ENCODE data around the gene GSTA1.
A peak's percentile ranks its signal among the peaks of the same experiment; 100 is the strongest.
"Not testable (repeated sequence)": the region's sequence is repeated elsewhere in the genome, so short reads cannot be mapped to it uniquely, and the experiment has no call there.

The GSTA1 gene

DNA sequence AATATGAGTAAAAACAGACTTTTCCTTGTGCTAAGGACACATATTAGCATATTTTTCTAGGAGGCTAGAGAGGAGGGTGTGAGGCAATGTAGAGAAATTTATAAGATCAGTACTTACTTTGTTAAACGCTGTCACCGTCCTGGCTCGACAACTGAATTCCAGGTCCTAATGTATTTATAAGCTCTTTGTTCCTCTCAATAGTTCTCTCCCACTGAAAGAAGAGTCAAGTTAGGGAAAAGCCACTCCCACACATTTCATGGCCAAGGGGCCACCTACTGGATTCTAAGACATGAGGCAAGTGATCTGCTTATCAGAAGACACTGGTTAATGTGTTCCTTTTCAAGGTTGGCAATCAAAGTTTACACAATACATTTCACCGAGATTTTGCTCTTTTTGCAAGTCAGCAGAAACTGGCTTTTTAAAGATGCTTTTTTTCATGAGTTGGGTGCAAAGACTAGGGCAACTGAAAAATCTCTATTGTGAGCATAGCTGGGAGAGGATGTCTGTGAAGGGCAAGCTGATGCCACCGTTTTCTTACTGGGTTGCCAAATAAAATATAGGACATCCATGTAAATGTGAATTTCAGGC lies at the start of gene GSTA1:
Gene GSTA1, minus strand, starts transcription at position 149 of the 588 bp plus-strand sequence. CDS start 4,549 bp downstream, outside the sequence.
- DNase-seq (ENCODE audit: low read depth, low spot score): not testable (repeated sequence)

DNA sequence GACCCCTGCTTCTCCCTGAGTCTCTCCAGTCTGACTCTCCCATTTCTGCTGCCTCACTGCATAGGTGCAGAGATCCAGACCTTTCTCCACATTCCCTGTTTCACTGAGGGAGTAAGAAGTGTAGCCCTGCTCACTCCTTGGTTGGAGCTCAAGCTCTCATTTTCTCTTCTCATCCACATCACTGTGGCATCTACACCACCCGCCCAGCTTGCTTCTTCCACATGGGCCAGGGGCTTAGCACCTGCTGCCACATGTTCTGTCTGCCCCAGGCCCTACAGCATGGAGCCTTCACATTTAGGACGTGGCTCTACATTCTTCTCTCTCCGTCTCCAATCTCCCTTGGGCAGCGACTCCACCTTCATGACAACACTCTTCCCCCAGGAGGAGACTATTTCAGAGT lies 45.5 kb upstream of the GSTA1 start:
- no peak for DNase-seq (ENCODE audit: low read depth, low spot score)

DNA sequence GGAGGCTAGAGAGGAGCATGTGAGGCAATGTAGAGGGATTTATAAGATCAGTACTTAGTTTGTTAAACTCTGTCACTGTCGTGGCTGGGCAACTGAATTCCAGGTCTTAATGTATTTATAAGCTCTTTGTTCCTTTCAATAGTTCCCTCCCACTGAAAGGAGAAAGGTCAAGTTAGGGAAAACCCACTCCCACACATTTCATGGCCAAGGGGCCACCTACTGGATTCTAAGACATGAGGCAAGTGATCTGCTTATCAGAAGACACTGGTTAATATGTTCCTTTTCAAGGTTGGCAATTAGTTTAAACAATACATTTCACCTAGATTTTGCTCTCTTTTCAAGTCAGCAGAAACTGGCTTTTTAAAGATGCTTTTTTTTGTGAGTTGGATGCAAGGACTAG lies 42.4 kb upstream of the GSTA1 start:
- no peak for DNase-seq (ENCODE audit: low read depth, low spot score)

DNA sequence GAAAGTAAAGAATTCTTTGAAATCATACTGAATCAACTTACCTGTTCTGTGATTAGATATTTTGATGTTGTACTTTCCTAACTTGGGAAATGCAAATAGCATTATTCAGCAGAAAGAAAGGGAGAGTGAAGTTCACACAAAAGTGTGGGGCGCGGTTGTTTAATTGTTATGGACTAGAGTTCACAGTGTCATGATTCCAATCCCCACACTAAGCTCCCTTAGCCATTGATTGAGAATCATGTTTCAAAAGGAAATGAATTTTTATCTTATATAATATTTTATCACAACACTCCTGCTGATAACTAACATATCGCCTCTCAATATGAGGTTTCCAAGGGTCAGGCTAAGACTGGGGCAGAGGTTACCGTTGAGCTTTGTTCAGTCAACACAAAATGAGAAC lies 40.0 kb upstream of the GSTA1 start:
- DNase-seq (ENCODE audit: low read depth, low spot score): no peak

DNA sequence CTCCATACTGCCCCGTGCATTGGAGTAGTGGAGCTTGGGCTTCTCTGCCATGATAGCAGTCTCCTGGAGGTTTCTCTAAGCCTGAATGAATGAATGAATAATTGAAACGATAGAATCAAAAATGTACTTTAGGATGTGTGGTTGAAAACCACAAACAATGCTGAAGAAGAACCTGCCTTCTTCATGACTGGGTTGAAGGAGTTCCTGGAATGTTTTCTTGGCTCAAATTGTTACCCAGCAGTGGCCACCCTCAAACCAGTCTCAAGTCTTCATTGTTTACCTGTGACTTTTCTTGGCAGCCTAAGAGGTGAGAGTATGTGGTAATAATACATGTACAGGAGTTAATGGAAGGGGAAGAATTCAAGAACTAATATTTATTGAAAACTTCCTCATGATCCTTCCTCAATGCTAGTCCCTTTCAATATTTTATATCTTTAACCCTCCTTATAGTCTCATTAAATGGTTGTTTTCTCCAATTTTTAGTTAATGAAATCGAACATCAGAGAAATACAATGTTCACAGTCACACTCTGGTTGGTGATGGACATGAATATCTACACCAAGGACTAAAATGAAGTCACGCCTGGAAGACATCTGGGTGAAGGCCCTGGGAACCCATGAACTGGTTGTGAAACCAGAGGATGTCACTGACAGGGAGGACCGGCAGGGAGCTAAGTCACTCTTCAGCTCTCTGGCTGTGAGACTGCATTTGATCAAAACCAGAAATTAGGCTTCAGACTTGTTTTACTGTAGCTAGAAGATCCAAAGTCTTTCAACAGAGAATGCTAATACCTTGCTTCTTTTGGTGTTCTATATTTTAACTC lies 37.4 kb upstream of the GSTA1 start, which contains the start of gene GSTA5:
Gene GSTA5, minus strand, starts transcription at position 51 of the 823 bp plus-strand sequence.
- no peak for DNase-seq (ENCODE audit: low read depth, low spot score)

DNA sequence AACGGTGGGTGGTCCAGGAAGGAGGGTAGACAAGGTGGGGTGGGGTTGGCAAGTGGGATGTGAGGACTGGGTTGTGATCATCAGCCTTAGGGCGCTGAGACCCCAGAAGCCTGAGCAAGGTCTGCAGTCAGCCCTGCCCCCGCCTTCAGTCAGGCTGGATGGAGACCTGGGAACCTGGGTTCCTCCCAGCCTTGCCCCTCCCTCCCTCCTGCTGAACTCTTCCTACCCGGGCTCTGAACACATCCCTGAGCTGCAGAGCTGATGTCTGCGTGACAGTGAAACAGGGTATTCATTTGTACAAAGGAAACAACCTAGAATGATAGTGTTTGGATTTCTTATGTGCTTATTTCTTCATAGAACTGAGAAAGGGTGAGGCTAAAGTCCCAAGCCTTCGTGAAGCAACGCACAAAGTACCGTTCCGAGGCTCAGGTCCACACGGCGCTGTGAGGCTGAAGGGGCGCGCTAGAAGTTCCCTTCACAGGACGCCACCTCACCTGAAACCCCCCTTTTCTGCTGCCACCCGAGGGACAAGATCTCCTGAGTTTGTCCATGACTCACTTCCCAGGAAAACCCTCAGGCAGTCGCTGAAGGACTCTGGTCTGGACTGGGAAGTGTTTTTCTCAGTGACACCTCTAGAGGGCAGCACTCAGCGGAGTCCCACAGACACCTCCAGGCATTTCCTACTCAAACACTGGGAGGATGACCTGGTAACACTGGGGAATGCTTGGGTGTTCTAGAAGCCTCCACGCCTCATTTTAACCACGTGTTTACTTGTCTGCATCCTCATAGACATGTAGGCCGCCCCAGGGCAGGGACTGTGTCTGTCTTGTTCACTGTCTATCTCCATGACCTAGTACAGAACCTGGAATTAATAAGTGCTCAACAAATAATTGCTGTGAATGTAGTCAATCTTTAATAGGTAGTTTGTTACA lies 35.8 kb upstream of the GSTA1 start:
- no peak for DNase-seq (ENCODE audit: low read depth, low spot score)

DNA sequence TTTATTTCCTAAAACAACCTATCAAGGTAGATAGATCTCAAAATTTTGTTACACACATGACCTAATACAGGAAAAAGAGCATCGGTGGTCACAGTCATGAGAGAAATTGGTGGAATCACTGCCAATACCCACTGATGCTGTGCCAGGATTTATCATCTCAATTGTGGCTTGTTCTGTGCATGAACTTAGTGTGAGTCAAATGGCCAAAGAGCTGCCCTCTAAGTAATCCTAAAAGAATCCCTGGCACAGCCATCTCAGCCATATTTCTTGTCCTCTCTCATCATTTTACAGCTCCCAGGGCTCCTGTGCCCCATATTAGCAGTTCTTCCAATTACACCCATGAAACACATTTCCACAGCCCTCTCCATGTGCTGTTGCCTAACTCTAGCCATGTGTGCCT lies 30.9 kb upstream of the GSTA1 start:
- DNase-seq (ENCODE audit: low read depth, low spot score): no peak

DNA sequence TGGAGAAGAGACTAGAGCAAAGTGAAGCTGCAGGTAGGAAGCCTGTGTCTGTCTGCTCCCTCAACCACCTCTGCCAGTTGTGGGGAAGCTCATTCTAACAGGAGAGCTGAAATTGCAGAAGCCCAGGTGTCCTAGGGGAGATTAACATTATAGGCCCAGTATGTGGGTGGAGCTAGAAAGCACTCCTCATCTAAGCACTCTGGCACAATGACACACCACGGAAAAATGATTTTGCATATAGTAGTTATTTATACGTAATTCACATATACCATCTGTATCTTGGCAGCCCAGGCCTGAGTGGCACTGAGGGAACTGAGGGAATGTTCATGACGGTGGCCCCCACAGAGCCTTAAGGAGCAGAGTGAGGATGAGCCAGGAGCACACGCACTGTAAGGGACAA lies 27.3 kb upstream of the GSTA1 start:
- not testable (repeated sequence) for DNase-seq (ENCODE audit: low read depth, low spot score)

DNA sequence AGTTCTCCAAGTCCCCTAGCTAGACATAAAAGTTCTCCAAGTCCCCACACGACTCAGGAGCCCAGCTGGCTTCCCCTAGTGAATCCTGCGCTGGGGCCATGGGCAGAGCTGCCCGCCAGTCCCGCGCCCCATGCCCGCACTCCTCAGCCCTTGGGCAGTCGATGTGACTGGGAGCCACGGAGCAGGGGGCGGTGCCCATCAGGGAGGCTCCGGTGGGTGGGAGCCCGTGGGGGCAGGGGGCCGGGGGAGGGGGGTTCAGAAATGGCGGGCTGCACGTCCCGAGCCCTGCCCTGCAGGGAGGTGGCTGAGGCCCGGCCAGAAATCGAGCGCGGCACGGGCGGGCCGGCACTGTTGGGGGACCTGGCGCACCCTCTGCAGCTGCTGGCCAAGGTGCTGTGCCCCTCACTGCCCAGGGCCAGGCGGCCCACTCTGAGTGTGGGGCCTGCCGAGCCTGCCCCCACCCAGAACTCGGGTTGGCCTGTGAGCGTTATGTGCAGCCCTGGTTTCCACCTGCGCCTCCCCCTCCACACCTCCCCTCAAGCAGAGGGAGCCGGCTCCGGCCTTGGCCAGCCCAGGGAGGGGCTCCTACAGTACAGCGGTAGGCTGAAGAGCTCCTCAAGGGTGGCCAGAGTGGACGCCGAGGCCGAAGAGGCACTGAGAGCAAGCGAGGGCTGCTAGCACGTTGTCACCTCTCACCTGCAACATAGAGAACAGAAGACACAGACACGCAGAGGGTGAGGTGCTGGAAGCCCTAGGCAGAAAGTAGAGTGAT lies 25.6 kb upstream of the GSTA1 start:
- DNase-seq (ENCODE audit: low read depth, low spot score): no peak

DNA sequence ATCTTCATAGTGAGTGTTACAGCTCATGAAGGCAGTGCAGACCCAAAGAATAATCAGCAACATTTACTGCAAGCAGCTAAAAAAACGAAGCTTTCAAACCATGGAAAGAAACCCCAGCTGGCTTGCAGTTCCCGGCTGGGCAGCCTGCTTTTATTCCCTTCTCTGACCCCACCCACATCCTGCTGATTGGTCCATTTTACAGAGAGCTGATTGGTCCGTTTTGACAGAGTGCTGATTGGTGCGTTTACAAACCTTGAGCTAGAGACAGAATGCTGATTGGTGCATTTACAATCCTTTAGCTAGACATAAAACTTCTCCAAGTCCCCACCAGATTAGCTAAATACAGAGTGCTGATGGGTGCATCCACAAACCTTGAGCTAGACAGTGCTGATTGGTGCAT lies 25.0 kb upstream of the GSTA1 start:
- DNase-seq (ENCODE audit: low read depth, low spot score): not testable (repeated sequence)

DNA sequence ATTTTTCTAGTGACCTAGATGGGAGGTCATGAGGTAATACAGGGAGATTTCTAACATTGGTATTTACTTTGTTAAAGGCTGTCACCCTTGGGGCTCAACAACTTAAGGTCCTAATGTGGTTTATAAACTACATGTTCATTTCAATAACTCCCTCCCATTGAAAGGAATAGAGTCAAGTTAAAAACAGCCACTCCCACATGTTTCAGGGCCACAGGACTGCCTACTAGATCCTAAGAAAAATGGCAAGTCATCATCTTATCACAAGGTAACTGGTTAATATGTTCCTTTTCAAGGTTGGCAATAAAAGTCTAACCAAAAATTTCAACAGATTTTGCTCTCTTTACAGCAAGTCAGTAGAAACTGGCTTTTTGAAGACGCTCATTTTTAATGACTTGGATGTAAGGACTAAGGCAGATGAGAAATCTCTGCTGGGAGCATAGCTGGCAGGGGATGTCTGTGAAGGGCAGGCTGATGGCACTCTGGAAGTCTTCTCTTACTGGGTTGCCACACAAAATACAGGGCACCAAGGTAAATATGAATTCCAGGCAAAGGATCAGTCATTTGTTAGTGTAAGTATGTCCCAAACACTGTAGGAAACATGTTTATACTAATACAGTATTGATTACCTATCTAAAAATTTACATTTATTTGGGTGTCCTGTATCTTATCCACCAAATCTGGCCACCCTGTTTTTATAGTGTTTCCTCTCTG lies 23.6 kb upstream of the GSTA1 start:
- DNase-seq (ENCODE audit: low read depth, low spot score): not testable (repeated sequence)

DNA sequence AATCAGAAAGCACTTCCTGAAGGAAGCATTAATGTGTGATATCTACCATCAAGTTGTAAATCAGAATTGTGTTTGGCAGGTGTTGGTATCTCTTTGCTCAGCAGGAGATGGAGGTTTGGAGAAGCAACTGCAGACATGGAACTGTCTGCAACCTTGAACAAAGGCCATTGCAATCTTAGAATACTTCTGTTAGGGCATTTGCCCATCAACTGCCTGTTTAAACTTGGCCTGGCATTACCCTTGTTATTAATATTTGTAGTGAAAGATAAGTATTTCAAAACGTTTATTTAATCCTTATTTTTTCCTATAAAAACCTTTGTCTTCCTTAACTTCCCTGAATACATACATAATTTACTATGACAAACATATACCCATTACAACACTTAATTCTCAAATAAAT lies 22.9 kb upstream of the GSTA1 start:
- no peak for DNase-seq (ENCODE audit: low read depth, low spot score)

DNA sequence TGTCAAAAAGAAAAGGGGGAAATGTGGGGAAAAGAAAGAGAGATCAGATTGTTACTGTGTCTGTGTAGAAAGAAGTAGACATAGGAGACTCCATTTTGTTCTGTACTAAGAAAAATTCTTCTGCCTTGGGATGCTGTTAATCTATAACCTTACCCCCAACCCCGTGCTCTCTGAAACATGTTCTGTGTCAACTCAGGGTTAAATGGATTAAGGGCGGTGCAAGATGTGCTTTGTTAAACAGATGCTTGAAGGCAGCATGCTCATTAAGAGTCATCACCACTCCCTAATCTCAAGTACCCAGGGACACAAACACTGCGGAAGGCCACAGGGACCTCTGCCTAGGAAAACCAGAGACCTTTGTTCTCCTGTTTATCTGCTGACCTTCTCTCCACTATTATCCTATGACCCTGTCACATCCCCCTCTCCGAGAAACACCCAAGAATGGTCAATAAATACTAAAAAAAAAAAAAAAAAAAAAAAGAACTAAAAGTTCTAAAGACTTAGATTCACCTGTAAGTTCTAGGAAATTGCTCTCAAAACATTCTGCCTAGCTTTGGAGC lies 22.4 kb upstream of the GSTA1 start:
- DNase-seq (ENCODE audit: low read depth, low spot score): not testable (repeated sequence)

DNA sequence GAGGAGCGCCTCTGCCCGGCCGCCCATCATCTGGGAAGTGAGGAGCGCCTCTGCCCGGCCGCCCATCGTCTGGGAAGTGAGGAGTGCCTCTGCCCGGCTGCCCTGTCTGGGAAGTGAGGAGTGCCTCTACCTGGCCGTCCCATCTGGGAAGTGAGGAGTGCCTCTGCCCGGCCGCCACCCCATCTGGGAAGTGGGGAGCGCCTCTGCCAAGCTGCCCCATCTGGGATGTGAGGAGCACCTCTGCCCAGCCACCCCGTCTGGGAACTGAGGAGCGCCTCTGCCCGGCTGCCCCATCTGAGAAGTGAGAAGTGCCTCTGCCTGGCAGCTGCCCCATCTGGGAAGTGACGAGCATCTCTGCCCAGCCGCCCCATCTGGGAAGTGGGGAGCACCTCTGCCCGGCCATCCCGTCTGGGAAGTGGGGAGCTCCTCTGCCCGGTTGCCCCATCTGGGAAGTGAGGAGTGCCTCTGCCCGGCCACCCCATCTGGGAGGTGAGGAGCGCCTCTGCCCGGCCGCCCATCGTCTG lies 21.7 kb upstream of the GSTA1 start:
- not testable (repeated sequence) for DNase-seq (ENCODE audit: low read depth, low spot score)

DNA sequence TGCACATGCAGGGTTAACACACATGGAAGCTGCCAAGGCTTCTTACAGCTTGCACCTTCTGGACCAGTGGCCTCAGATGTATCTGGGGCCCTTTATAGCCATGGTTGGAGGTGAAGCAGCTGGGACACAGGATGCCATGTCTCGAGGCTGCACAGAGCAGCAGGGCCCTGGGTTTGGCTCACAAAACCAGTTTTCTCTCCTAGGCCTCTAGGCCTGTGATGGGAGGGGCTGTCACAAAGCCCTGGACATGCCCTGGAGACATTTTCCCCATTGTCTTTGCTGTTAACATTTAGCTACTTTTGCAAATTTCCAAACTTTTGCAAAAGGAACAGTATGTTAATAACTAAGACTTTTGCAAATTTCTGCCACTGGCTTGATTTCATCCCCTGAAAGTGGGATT lies 18.2 kb upstream of the GSTA1 start:
- no peak for DNase-seq (ENCODE audit: low read depth, low spot score)

DNA sequence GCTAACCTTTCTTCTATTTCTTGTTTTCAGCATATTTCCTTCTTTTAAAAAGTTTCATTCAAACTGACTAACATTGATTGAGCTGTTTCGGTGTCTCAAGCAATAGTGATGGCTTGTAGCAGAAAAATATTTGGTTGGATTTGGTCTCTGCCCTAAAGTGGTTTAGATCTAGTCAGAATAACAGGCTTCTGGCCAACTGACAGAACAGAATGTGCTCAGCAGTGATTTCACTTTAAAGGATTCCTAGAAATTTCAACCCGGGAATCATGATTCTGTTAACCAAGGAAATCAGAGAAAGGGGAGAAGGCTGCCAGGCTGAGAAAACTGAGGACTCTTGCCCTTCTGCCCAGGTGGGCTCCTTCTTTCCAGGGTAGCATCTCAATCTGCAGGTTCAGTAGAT lies 16.6 kb upstream of the GSTA1 start:
- no peak for DNase-seq (ENCODE audit: low read depth, low spot score)

DNA sequence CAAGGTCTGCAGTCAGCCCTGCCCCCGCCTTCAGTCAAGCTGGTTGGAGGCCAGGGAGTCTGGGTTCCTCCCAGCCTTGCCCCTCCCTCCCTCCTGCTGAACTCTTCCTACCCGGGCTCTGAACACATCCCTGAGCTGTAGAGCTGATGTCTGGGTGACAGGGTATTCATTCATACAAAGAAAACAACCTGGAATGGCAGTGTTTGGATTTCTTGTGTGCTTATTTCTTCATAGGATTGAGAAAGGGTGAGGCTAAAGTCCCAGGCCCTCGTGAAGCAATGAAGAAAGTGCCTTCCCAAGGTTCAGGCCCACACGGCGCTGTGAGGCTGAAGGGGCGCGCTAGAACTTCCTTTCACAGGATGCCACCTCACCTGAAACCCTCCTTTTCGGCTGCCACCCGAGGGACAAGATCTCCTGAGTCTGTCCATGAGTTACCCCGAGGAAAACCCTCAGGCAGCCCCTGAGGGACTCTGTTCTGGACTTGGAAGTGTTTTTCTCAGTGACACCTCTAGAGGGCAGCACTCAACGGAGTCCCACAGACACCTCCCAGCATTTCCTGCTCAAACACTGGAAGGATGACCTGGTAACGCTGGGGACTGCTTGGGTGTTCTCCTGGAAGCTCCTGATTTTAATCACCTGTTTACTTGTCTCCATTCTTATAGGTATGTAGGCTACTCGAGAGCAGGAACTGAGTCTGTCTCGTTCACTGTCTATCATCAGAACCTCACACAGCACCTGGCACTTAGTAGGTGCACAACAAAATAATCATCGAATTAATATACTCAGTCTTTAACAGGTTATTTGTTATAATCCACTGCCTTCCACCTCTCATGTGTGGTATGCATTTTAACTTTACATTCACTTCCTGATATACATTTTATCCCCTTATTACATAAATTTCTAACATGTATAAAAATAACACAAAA lies 11.8 kb upstream of the GSTA1 start:
- DNase-seq (ENCODE audit: low read depth, low spot score): peak; percentile 10

DNA sequence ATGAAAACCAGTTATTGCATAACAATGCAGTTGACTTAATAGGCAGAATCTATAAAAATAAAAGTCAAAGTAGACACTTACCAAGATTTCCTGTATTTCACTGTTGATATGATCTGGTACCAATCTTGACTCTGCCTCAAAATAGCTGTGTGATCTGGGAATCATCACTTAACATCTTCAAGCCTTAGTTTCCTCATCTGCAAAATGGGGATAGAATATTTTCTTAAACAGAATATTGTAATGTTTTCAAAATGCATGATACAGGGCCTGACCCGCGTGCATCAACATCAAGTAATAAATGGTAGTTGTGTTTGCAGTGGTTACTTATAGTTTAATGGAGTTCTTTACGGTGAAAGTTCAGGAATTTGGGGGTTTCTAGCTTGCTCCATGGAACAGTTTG lies 10.9 kb upstream of the GSTA1 start:
- DNase-seq (ENCODE audit: low read depth, low spot score): not testable (repeated sequence)

DNA sequence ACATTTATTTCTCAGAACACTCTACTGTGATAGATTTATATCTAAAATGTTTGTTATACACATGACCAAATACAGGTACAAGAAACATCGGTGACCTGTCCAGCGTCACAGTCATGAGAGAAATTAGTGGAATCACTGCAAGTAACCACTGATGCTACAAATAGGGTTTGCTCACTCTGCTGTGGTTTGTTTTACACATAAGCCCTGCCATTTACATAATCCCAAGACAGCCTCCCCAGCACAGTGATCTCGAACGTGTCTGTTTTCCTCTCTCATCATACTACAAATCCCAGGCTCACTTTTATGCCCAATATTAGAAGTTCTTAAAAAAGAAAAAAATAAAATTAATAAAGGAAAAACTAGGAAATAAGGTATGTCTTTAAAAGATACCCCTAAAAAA lies 6.2 kb upstream of the GSTA1 start:
- DNase-seq (ENCODE audit: low read depth, low spot score): not testable (repeated sequence)
